GM19099 (cell line): ENCODE results near the gene GGCX.

Source experiments
- POLR2A ChIP-seq: IDR thresholded peaks from 3 replicates; pipeline ENCODE4 v1.6.1; 2011; ENCODE audit warnings: low read depth; ENCODE audit not compliant: insufficient read length; ENCODE audit errors: extremely low read depth

Gene GGCX

GRCh38 chr2:85596486-85597143, 35.3 kb upstream of the GGCX start:
- no peak for TF ChIP-seq POLR2A

- TF ChIP-seq POLR2A = no peak
Observed at GRCh38 chr2:85596026-85596333, 34.7 kb upstream of the GGCX start.

GRCh38 chr2:85595301-85596025, 34.2 kb upstream of the GGCX start, which contains the start of gene RNF181:
Gene RNF181 (plus strand): TSS chr2:85595745. CDS start chr2:85595764, 19 bp downstream.
- TF ChIP-seq POLR2A = peak; percentile 86

- peak; percentile 9 for TF ChIP-seq POLR2A
Observed at GRCh38 chr2:85594715-85595300, 33.5 kb upstream of the GGCX start.

GRCh38 chr2:85593023-85593422, 31.7 kb upstream of the GGCX start:
- TF ChIP-seq POLR2A = no peak

GRCh38 chr2:85591563-85591962, 30.3 kb upstream of the GGCX start:
- TF ChIP-seq POLR2A = no peak

- no peak for TF ChIP-seq POLR2A
Observed at GRCh38 chr2:85590950-85591349, 29.7 kb upstream of the GGCX start.

- no peak for TF ChIP-seq POLR2A
Observed at GRCh38 chr2:85589982-85590791, 28.9 kb upstream of the GGCX start.

- TF ChIP-seq POLR2A = no peak
Observed at GRCh38 chr2:85589181-85589580, 27.9 kb upstream of the GGCX start.

- TF ChIP-seq POLR2A = no peak
Observed at GRCh38 chr2:85588645-85589044, 27.4 kb upstream of the GGCX start.

GRCh38 chr2:85588236-85588635, 26.9 kb upstream of the GGCX start:
- TF ChIP-seq POLR2A = no peak

- no peak for TF ChIP-seq POLR2A
Observed at GRCh38 chr2:85585781-85586105, 24.4 kb upstream of the GGCX start.

GRCh38 chr2:85584857-85585780, 23.8 kb upstream of the GGCX start:
- no peak for TF ChIP-seq POLR2A

GRCh38 chr2:85584354-85584856, 23.1 kb upstream of the GGCX start, which contains the start of gene VAMP5:
Gene VAMP5 (plus strand): TSS chr2:85584431. CDS start chr2:85584491, 60 bp downstream.
- TF ChIP-seq POLR2A = peak; percentile 64
